Renal cortex interstitium (tissue), 11 donors: ENCODE data around the gene GSTT2. TPM values are rescaled to one million over a fixed set of nuclear protein-coding genes. Genes with fewer than 3 reads are reported as not detected.

Experiments
- DNase-seq, 11 donors: peaks; one replicate each; pipeline ENCODE4 v3.0.0-alpha.2; 2013; ENCODE audit warnings: low read depth in 9 of 11, low spot score in 4 of 11; ENCODE audit errors: extremely low read depth in 1 of 11
- polyA plus RNA-seq, 3 donors: library from polyadenylated mRNA; unstranded; fragments of 120-200 nt; gene quantifications; one replicate each; pipeline ENCODE4 v1.2.1, GENCODE V29; 2013; ENCODE audit not compliant: insufficient read length in 3 of 3

GSTT2 gene
- polyA plus RNA-seq, 3 donors = 1.8 to 2.5 TPM; not detected in 1

- DNase-seq = no peak
These were observed 25.3 kb downstream of the GSTT2 start, which contains the start of gene GSTT4 for GRCh38 chr22:24005201-24005600. Gene GSTT4, minus strand, starts transcription at chr22:24005453. Its CDS starts 97 bp downstream, at chr22:24005356.

- DNase-seq = no peak
These were observed 26.4 kb downstream of the GSTT2 start for GRCh38 chr22:24006207-24006913.

GRCh38 chr22:24006914-24007214 lies 26.9 kb downstream of the GSTT2 start:
- DNase-seq = no peak

- no peak for DNase-seq
These were observed 27.5 kb downstream of the GSTT2 start for GRCh38 chr22:24007253-24008021.

GRCh38 chr22:24008022-24008283 lies 28.0 kb downstream of the GSTT2 start:
- no peak for DNase-seq

- no peak for DNase-seq
These were observed 28.7 kb downstream of the GSTT2 start for GRCh38 chr22:24008381-24009226.

- no peak for DNase-seq
These were observed 29.5 kb downstream of the GSTT2 start for GRCh38 chr22:24009227-24010017.

GRCh38 chr22:24010018-24010391 lies 30.1 kb downstream of the GSTT2 start:
- no peak for DNase-seq

- DNase-seq = peak in 5 of 11 donors; percentile 4 to 18 (median 9)
These were observed 31.8 kb downstream of the GSTT2 start for GRCh38 chr22:24011735-24012068.

- no peak for DNase-seq
These were observed 36.2 kb downstream of the GSTT2 start for GRCh38 chr22:24016156-24016555.

GRCh38 chr22:24021304-24021703 lies 41.4 kb downstream of the GSTT2 start:
- no peak for DNase-seq

GRCh38 chr22:24023204-24023789 lies 43.4 kb downstream of the GSTT2 start:
- DNase-seq = no peak

- DNase-seq = no peak
These were observed 44.4 kb downstream of the GSTT2 start for GRCh38 chr22:24024354-24024753.

GRCh38 chr22:24025475-24025874 lies 45.5 kb downstream of the GSTT2 start:
- peak in 1 of 11 donors; percentile 11 for DNase-seq

- DNase-seq = no peak
These were observed 46.1 kb downstream of the GSTT2 start for GRCh38 chr22:24026056-24026455.

GRCh38 chr22:24026733-24027132 lies 46.8 kb downstream of the GSTT2 start:
- DNase-seq = no peak

GRCh38 chr22:24027389-24027975 lies 47.5 kb downstream of the GSTT2 start:
- no peak for DNase-seq

GRCh38 chr22:24027991-24028390 lies 48.1 kb downstream of the GSTT2 start:
- no peak for DNase-seq

- no peak for DNase-seq
These were observed 48.6 kb downstream of the GSTT2 start for GRCh38 chr22:24028533-24028932.
